ENCODE measurements around the gene TTLL12. TPM values are rescaled to one million over a fixed set of nuclear protein-coding genes. Genes with fewer than 3 reads are reported as not detected.

TTLL12 gene
- total and polyA plus RNA-seq, 2 of the 8 experiments (the other 6 are each of a cell fraction or from before 2014, with no cell fraction given) = 101 to 124 TPM

DNA sequence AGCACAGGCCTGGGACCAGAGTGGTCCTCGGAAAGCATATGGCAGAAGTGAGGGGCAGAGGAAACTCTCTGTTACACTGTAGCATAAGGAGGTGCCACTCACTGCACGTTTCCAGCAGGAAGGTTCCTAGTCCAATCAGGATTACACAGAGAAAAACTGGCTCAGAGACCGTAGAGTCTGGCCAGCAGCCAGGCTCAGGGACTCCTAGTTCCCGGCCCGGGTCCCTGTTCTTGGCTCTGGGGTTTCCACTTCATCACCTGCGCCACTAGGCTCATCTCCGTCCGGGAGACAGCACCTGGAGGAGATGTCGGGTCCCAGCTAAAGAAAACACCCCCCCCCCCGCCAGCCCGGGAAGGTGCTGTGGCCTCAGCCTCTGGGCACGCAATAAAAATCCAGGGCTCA lies 1.1 kb downstream of the TTLL12 start:
- Histone ChIP-seq H3K79me1 (ENCODE audit: low read depth, low read length) (peaks cover 10% of the 10 kb centered on the region; the same call in 1 of the 2 replicates), H4K5ac (ENCODE audit: insufficient read length, low read depth, low read length) (no peak overlapping the region), H3K27ac (ENCODE audit: low read depth, low read length) (no peak overlapping the region), H2AK5ac (ENCODE audit: low read depth, low read length) (peak overlapping the region; percentile 20; the same call in 1 of the 2 replicates), H2BK120ac (replicated peaks; ENCODE audit: low read depth, low read length) (no peak overlapping the region), H4K91ac (replicated peaks; ENCODE audit: insufficient read length, low read length) (no peak overlapping the region), H3K4me1 (replicated peaks in 1 of 4; ENCODE audit: control insufficient read depth in 3 of 4, insufficient read depth in 4 of 4, low read length in 3 of 4) (peaks cover 0 to 14% (median 5%) of the 10 kb centered on the region in 4 experiments; a peak in 4 of 7 replicates), H3K9me3 (ENCODE audit: insufficient read depth in 2 of 2, low read depth in 1 of 2, low read length in 1 of 2) (no peaks in the 10 kb centered on the region), H3K23me2 (ENCODE audit: low read depth, low read length) (peaks cover 7% of the 10 kb centered on the region; the same call in 1 of the 2 replicates), H3K27me3 (replicated peaks in 1 of 4; ENCODE audit: control insufficient read depth in 3 of 4, extremely low read depth in 1 of 4, insufficient read depth in 3 of 4, low read length in 3 of 4) (no peaks in the 10 kb centered on the region; a peak in 1 of 7 replicates), H4K8ac (ENCODE audit: extremely low read depth, insufficient read depth, low read length) (no peak overlapping the region), H2BK5ac (ENCODE audit: low read depth, low read length) (no peak overlapping the region), H3K14ac (ENCODE audit: insufficient read length) (no peak overlapping the region), H2AFZ (ENCODE audit: low read length) (no peak overlapping the region), H3K4me3 (ENCODE audit: extremely low read depth in 1 of 4, insufficient read depth in 2 of 4, low read depth in 3 of 4, low read length in 4 of 4) (peak overlapping the region; percentile 58 to 88 (median 78)), H3K23ac (ENCODE audit: insufficient read length) (no peak overlapping the region), H3K36me3 (ENCODE audit: control insufficient read depth in 2 of 4, insufficient read depth in 4 of 4, low read length in 3 of 4) (peaks cover 4 to 15% (median 9%) of the 10 kb centered on the region in 4 experiments; a peak in 6 of 8 replicates), H3K4ac (replicated peaks; ENCODE audit: insufficient read length, low read depth, low read length) (peak overlapping the region; percentile 1), H3K79me2 (ENCODE audit: control insufficient read depth in 1 of 2, insufficient read depth in 2 of 2, low read length in 2 of 2) (peaks cover 0 to 32% of the 10 kb centered on the region in 2 experiments; a peak in 3 of 4 replicates), H3K18ac (ENCODE audit: extremely low read depth, low read length) (no peak overlapping the region), H2BK20ac (ENCODE audit: low read length) (no peak overlapping the region), H2BK15ac (ENCODE audit: low read length) (no peak overlapping the region), H2BK12ac (ENCODE audit: low read depth, low read length) (no peak overlapping the region), H3K4me2 (ENCODE audit: insufficient read depth in 1 of 2, low read depth in 2 of 2, low read length in 2 of 2) (peak overlapping the region; percentile 71 to 87), H3K56ac (replicated peaks; ENCODE audit: insufficient read length, low read depth, low read length) (no peak overlapping the region), H3K9ac (replicated peaks in 1 of 4; ENCODE audit: extremely low read depth in 1 of 4, low read depth in 3 of 4, low read length in 3 of 4) (peak overlapping the region in 2 of 4 experiments; percentile 70 to 83; a peak in 5 of 7 replicates), H4K20me1 (replicated peaks in 1 of 2; ENCODE audit: control insufficient read depth in 1 of 2, insufficient read depth in 2 of 2, low read length in 2 of 2) (peaks cover 4 to 16% of the 10 kb centered on the region in 2 experiments)
- WGBS, 2 experiments (ENCODE audit: extremely low coverage in 1 of 2, insufficient coverage in 1 of 2, insufficient read length in 1 of 2, insufficient replicate concordance in 2 of 2, low coverage in 1 of 2, low lambda C conversion rate in 2 of 2, missing lambda C conversion rate in 1 of 2) = 44% methylated on average over 10 of the region's 12 CpGs; no CpG with 5 or more reads in 1 of the 2 experiments
- POLR2A ChIA-PET (ENCODE audit: partially characterized antibody) = interaction anchor here (0.6 to 2.2 kb wide), 7 partner anchors 12 to 637 kb away, joined by 3 to 7 read pairs (median 4); partner anchors contain the start of genes BIK and PACSIN2
- no peak for FAIRE-seq
- DNase-seq (ENCODE audit: low read depth in 1 of 2, low spot score in 2 of 2) = no peak
- TF ChIP-seq CTBP2 (IDR thresholded peaks at IDR 0.05; ENCODE audit: borderline replicate concordance, insufficient read depth, insufficient read length, low read length) (no peak), POLR2A (IDR thresholded peaks at IDR 0.05; ENCODE audit: control extremely low read depth in 1 of 2, low read depth in 2 of 2, low read length in 2 of 2) (0 out of 3 replicates have a peak, but pooled peaks of 1 of the 2 experiments have one; percentile 3)
- CTCF ChIA-PET (ENCODE audit: partially characterized antibody) = interaction anchor here (0.9 to 12.4 kb wide), 6 partner anchors 10 to 134 kb away, joined by 3 to 104 read pairs (median 4); no protein-coding TSS in a partner anchor
